ENCODE results near the gene GHR.

GRCh38 chr5:42632354-42632900, 209.2 kb downstream of the GHR start:
- TF ChIP-seq CTCF (IDR thresholded peaks at IDR 0.05; ENCODE audit: low read depth, low read length) (no peak), MYC (IDR thresholded peaks at IDR 0.05; ENCODE audit: low read depth, low read length) (no peak), MAX (IDR thresholded peaks at IDR 0.05; ENCODE audit: low read depth, low read length) (no peak), POLR2A (IDR thresholded peaks at IDR 0.05; ENCODE audit: extremely low read depth, insufficient read length) (no peak)

Measured in NB4 (cell line).